HG03521 (cell line): ENCODE results near the gene SHROOM3.
"Not testable (repeated sequence)": the region's sequence is repeated elsewhere in the genome, so short reads cannot be mapped to it uniquely, and the experiment has no call there.

Experiments
- ATAC-seq: cut with Tn5 transposase; IDR thresholded peaks from one replicate; pipeline ENCODE4 v1.9.1; 2021; ENCODE audit warnings: mild to moderate bottlenecking, moderate library complexity; ENCODE audit not compliant: unreplicated experiment

Gene SHROOM3

GRCh38 chr4:76443376-76443775, 8.3 kb downstream of the SHROOM3 start:
- ATAC-seq, result no peak

GRCh38 chr4:76445911-76446310, 10.9 kb downstream of the SHROOM3 start:
- no peak for ATAC-seq

GRCh38 chr4:76447393-76447851, 12.4 kb downstream of the SHROOM3 start:
- no peak for ATAC-seq

- no peak for ATAC-seq
These were observed 13.2 kb downstream of the SHROOM3 start for GRCh38 chr4:76448211-76448610.

GRCh38 chr4:76449362-76449767, 14.3 kb downstream of the SHROOM3 start:
- ATAC-seq, result no peak

- no peak for ATAC-seq
These were observed 14.8 kb downstream of the SHROOM3 start for GRCh38 chr4:76449833-76450232.

- no peak for ATAC-seq
These were observed 18.2 kb downstream of the SHROOM3 start for GRCh38 chr4:76453232-76453631.

GRCh38 chr4:76454073-76454472, 19.0 kb downstream of the SHROOM3 start:
- ATAC-seq, result not testable (repeated sequence)

- no peak for ATAC-seq
These were observed 22.9 kb downstream of the SHROOM3 start for GRCh38 chr4:76457885-76458284.

GRCh38 chr4:76458297-76458696, 23.3 kb downstream of the SHROOM3 start:
- no peak for ATAC-seq

- no peak for ATAC-seq
These were observed 23.8 kb downstream of the SHROOM3 start for GRCh38 chr4:76458825-76459224.

- ATAC-seq, result no peak
These were observed 24.3 kb downstream of the SHROOM3 start for GRCh38 chr4:76459291-76459723.

GRCh38 chr4:76463568-76463967, 28.5 kb downstream of the SHROOM3 start:
- ATAC-seq, result no peak

GRCh38 chr4:76470064-76470463, 35.0 kb downstream of the SHROOM3 start:
- ATAC-seq, result no peak

GRCh38 chr4:76470532-76470931, 35.5 kb downstream of the SHROOM3 start:
- no peak for ATAC-seq

GRCh38 chr4:76476571-76476970, 41.5 kb downstream of the SHROOM3 start:
- ATAC-seq, result no peak

- no peak for ATAC-seq
These were observed 49.6 kb downstream of the SHROOM3 start for GRCh38 chr4:76484654-76485053.

GRCh38 chr4:76485450-76485849, 50.4 kb downstream of the SHROOM3 start:
- no peak for ATAC-seq

- no peak for ATAC-seq
These were observed 51.7 kb downstream of the SHROOM3 start for GRCh38 chr4:76486588-76487276.

- no peak for ATAC-seq
These were observed 52.6 kb downstream of the SHROOM3 start for GRCh38 chr4:76487621-76488020.

GRCh38 chr4:76488455-76488854, 53.4 kb downstream of the SHROOM3 start:
- ATAC-seq, result no peak

- ATAC-seq, result no peak
These were observed 54.1 kb downstream of the SHROOM3 start for GRCh38 chr4:76488888-76489685.
